ENCODE results near the gene AGAP1. TPM values are rescaled to one million over a fixed set of nuclear protein-coding genes. Genes with fewer than 3 reads are reported as not detected.

AGAP1 gene
- total RNA-seq, 2 experiments from 2014 or later = 2.2 TPM

DNA sequence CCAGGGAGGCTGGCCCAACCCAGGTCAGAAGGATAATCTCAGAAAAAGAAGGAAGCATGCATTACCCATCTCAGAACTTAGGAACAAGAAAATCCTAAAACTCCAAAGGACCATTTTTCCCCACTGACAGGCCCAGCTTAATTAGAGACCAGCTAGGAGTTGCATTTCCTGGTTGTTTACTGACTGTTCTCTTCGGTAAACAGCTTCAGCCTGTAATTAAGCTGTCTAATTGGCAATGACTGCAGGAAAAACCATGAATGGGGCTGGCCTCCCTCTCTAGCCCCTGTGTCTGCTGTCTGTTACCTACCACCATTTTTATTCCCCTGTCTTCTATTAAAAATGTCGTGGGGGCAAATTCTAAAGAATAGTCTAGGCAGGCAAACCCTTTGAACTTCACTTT is 146.5 kb downstream of the AGAP1 start:
- H3K27ac Mint-ChIP-seq = no peak overlapping the region
- CTCF ChIA-PET = no interaction called here
- ATAC-seq = no peak
- no peak overlapping the region for H3K4me3 Mint-ChIP-seq
- no peaks in the 10 kb centered on the region for H3K36me3 Mint-ChIP-seq (ENCODE audit: low read depth)
- peaks cover 24% of the 10 kb centered on the region for H3K27me3 Mint-ChIP-seq
- no peaks in the 10 kb centered on the region for H3K9me3 Mint-ChIP-seq (ENCODE audit: low read depth)
- H3K4me1 Mint-ChIP-seq = no peaks in the 10 kb centered on the region
- intact Hi-C loops (cut with DNase I, micrococcal nuclease) = no loop called here
- no peak for DNase-seq
- POLR2A ChIA-PET = no interaction called here

DNA sequence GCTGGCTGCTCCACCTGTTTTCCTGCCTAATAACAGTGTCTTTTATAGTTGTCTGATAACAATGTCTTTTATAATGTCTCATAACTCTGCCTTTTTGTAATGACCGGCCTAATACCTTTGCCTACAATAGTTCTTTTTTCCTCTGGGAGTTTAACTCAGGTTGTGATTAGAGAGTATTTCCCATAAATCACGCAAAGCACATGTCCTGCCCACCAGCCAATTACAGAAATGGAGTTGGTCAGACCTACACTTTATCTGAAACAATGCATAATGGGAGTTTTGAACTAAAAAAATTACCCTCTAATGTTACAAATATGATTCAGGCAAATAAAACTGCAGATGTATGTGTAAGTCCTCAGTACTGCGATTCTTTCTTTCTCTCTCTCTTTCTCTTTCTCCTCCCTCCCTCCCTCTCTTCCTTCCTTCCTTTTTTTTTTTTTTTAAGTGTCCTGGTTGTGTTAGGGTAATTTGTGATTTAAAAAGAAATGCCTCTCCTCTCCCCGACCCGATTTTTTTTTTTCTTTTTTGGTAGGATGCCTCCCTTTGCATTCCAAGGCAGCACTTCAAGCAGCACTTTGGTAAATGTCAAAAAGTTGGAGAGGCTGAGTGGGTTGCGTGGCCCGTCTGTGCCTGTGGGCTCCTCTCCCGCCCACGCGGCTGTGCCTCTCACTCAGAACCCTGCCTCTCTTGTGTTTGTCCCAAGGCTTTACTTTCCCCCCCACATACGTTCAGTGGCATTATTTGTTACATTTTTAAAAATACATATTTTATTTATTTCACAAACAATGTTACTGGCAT is 147.3 kb downstream of the AGAP1 start:
- no peak overlapping the region for H3K27ac Mint-ChIP-seq
- ChIA-PET CTCF (no interaction called here), POLR2A (no interaction called here)
- H3K4me1 Mint-ChIP-seq = no peaks in the 10 kb centered on the region
- H3K27me3 Mint-ChIP-seq = peaks cover 23% of the 10 kb centered on the region
- no peak overlapping the region for H3K4me3 Mint-ChIP-seq
- H3K36me3 Mint-ChIP-seq (ENCODE audit: low read depth) = no peaks in the 10 kb centered on the region
- DNase-seq (no peak), ATAC-seq (no peak)
- intact Hi-C loops (cut with DNase I, micrococcal nuclease) = no loop called here
- H3K9me3 Mint-ChIP-seq (ENCODE audit: low read depth) = no peaks in the 10 kb centered on the region

DNA sequence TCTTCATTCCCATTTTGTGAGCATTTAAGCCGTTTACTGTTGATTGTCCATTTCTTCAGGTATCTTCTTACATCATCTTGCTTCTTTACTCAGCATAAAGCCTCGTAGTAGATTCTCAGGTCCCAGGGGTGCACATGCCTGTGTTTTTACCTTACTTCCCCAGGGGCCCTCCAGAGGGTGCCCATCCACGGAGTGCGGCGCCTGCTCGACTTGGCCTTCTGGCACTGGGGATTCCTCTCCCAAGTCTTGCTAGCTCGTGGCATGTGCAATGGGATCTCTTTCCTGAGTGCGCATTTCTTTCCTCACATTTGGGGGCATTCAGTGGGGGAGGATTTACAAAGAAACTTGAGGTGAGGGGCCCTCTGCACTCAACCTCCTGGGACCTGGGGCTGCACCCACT is 148.1 kb downstream of the AGAP1 start:
- intact Hi-C loops (cut with DNase I, micrococcal nuclease) = no loop called here
- ATAC-seq (no peak), DNase-seq (no peak)
- no peaks in the 10 kb centered on the region for H3K9me3 Mint-ChIP-seq (ENCODE audit: low read depth)
- peaks cover 20% of the 10 kb centered on the region for H3K27me3 Mint-ChIP-seq
- H3K4me3 Mint-ChIP-seq = no peak overlapping the region
- no peaks in the 10 kb centered on the region for H3K4me1 Mint-ChIP-seq
- CTCF ChIA-PET = no interaction called here
- no peak overlapping the region for H3K27ac Mint-ChIP-seq
- POLR2A ChIA-PET = no interaction called here
- no peaks in the 10 kb centered on the region for H3K36me3 Mint-ChIP-seq (ENCODE audit: low read depth)

DNA sequence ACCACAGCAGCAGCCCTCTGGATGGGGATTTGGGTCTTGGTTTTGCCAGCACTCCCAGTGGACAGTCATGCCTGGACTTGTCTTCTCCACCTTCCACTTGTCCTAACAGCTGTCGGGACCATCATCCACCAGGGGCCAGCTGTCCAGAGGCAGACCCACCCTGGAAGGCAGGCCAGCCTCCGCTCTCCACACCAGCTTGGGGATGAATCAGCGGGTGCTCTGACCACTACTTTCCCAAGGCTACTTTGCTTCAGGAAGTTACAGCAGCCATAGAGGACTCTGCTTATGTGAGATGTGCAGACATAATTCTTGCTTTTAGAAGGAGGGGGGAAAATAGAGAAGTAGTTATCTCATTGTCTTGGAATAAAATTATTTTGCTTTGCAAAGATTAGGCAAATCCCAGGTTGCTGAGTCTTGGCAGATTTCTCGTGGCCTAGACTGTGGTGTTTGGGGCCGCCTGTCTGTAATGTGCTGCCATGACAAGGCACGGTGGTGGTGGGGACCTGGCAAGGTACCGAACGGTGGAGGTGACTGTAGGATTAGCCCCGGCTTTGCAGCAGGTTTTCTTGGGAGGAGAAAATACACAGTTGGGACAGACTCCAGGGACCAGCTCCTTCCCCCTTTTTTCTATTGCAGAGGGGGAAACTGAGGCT is 148.7 kb downstream of the AGAP1 start:
- ATAC-seq (no peak), DNase-seq (no peak)
- Mint-ChIP-seq H3K4me3 (no peak overlapping the region), H3K27me3 (peaks cover 18% of the 10 kb centered on the region), H3K4me1 (no peaks in the 10 kb centered on the region), H3K36me3 (ENCODE audit: low read depth) (no peaks in the 10 kb centered on the region), H3K27ac (no peak overlapping the region), H3K9me3 (ENCODE audit: low read depth) (no peaks in the 10 kb centered on the region)
- ChIA-PET CTCF (no interaction called here), POLR2A (no interaction called here)
- intact Hi-C loops (cut with DNase I, micrococcal nuclease) = no loop called here

DNA sequence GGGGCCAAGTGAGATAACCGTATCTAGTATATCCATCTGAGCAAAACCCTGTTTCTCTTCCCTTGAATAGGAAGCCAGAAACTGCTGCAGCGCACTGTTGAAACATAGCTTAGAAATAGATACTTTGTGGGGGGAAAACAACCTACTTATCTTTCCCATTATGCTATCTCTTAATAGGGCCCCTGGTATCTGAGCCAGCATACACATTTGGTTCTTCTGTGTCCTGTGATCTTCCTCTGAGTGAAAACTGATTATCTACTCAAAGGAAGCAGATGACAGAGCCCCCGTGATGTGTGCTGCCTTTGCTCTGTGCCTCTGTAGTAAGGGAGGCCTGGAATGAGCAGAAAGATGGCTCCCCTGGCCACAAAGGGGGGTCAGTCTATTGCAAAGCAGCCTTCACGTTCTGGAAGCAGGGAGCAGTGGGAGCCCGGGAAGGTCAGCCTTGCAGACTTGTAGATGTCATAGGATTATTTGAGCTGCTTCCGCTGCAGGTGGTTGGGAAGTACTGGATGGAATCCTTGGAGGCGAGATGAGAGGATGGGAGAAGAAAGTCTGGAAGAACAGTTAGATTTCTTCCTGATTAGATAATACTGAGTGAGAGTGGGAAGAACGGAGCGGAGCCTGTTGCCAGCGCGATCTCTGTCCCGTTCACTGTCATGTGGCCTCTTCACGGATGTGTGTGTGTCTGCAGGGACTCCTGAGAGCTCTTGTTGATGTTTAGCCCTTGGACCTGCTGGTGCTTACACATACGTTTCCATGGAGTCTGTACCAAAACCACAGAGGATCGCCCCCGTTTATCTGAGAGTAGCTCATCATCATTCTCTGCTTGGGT is 150.1 kb downstream of the AGAP1 start:
- ChIA-PET POLR2A (no interaction called here), CTCF (no interaction called here)
- no peak overlapping the region for H3K4me3 Mint-ChIP-seq
- DNase-seq (no peak), ATAC-seq (no peak)
- no peaks in the 10 kb centered on the region for H3K36me3 Mint-ChIP-seq (ENCODE audit: low read depth)
- H3K9me3 Mint-ChIP-seq (ENCODE audit: low read depth) = no peaks in the 10 kb centered on the region
- intact Hi-C loops (cut with DNase I, micrococcal nuclease) = no loop called here
- H3K27ac Mint-ChIP-seq = no peak overlapping the region
- no peaks in the 10 kb centered on the region for H3K4me1 Mint-ChIP-seq
- H3K27me3 Mint-ChIP-seq = peaks cover 19% of the 10 kb centered on the region

DNA sequence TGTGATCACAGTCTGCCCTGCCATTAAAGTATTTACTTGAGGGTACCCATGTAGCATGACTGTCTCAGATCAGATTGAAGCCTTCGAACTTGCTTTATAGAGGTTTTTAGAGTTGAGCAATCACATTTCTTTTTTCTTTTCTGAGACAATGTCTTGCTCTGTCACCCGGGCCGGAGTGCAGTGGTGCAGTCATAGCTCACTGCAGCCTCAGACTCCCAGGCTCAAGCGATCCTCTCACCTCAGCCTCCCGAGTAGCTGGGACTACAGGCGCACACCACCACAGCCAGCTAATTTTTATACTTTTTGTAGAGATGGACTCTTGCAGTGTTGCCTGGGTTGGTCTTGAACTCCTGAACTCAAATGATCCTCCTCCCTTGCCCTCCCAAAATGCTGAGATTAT is 153.4 kb downstream of the AGAP1 start:
- H3K36me3 Mint-ChIP-seq (ENCODE audit: low read depth) = no peaks in the 10 kb centered on the region
- H3K27me3 Mint-ChIP-seq = peaks cover 15% of the 10 kb centered on the region
- H3K4me1 Mint-ChIP-seq = no peaks in the 10 kb centered on the region
- H3K9me3 Mint-ChIP-seq (ENCODE audit: low read depth) = no peaks in the 10 kb centered on the region
- ATAC-seq (no peak), DNase-seq (no peak)
- ChIA-PET POLR2A (no interaction called here), CTCF (no interaction called here)
- no peak overlapping the region for H3K27ac Mint-ChIP-seq
- intact Hi-C loops (cut with DNase I, micrococcal nuclease) = no loop called here
- H3K4me3 Mint-ChIP-seq = no peak overlapping the region

DNA sequence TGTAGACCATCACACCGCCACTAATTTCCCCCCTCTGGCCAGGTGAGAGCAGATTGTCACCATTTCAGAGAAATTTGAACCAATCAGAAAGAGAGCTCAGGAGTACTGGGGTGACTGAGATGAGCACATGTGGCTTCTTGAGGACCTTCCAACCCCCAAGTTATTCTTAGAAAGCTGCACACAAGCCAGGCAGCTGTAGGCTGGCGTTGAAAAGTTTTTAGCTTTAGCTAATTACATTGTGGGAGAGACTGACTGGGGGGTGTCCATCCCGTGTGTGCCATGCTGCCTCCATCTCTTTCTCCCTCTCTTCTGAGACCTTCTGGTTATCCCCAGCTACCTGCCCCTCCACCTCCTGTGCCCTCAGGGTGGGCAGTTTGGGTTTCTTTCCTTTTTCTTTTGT is 154.0 kb downstream of the AGAP1 start:
- no peak for ATAC-seq
- no peak for DNase-seq
- Mint-ChIP-seq H3K4me1 (no peaks in the 10 kb centered on the region), H3K36me3 (ENCODE audit: low read depth) (no peaks in the 10 kb centered on the region), H3K9me3 (ENCODE audit: low read depth) (no peaks in the 10 kb centered on the region), H3K4me3 (no peak overlapping the region), H3K27ac (no peak overlapping the region), H3K27me3 (peaks cover 10% of the 10 kb centered on the region)
- intact Hi-C loops (cut with DNase I, micrococcal nuclease) = no loop called here
- ChIA-PET CTCF (interaction anchor here (0.7 kb wide), 1 partner anchor 81 kb away, joined by 3 read pairs; no protein-coding TSS in a partner anchor), POLR2A (no interaction called here)

DNA sequence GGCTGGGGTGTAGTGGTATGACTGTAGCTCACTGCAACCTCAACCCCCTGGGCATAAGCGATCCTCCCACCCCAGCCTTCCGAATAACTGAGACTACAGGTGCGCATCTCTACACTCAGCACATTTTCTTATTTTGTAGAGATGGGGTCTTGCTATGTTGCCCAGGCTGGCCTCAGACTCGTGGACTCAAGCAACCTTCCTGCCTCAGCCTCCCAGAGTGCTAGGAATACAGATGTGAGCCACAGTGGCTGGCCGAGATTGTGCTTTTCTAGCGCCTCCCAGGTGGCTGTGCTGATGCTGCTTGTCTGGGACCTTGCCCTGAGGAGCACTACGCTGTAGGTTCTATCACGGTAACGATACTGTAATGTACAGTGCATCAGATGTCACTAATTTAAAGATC is 155.6 kb downstream of the AGAP1 start:
- ChIA-PET POLR2A (no interaction called here), CTCF (interaction anchor here (0.5 kb wide), 1 partner anchor 19 kb away, joined by 3 read pairs; no protein-coding TSS in a partner anchor)
- H3K27ac Mint-ChIP-seq = no peak overlapping the region
- H3K4me3 Mint-ChIP-seq = no peak overlapping the region
- intact Hi-C loops (cut with DNase I, micrococcal nuclease) = no loop called here
- no peak for ATAC-seq
- H3K27me3 Mint-ChIP-seq = peaks cover 6% of the 10 kb centered on the region
- no peaks in the 10 kb centered on the region for H3K36me3 Mint-ChIP-seq (ENCODE audit: low read depth)
- H3K4me1 Mint-ChIP-seq = no peaks in the 10 kb centered on the region
- H3K9me3 Mint-ChIP-seq (ENCODE audit: low read depth) = no peaks in the 10 kb centered on the region
- no peak for DNase-seq

DNA sequence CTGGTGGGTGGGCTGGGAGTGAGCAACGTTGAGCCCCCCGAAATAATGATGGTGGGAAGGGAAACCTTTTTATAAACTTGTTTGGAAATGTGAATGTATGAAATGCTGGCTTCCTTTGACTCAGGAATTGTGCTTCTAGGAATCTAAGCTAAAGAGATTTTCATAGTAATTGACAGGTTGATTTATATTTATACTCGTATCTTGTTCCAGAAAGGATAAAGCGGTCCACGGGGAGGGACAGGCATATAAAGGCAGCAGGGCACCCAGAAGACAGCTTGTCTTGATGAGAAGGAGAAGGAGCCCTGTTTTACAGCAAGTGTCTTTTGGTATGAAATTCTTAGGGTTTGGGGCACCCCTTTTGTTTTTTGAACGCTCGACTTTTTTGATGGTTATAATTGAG is 157.8 kb downstream of the AGAP1 start:
- POLR2A ChIA-PET = no interaction called here
- H3K4me1 Mint-ChIP-seq = no peaks in the 10 kb centered on the region
- ATAC-seq = no peak
- H3K4me3 Mint-ChIP-seq = no peak overlapping the region
- peaks cover 15% of the 10 kb centered on the region for H3K27me3 Mint-ChIP-seq
- no peaks in the 10 kb centered on the region for H3K36me3 Mint-ChIP-seq (ENCODE audit: low read depth)
- DNase-seq = no peak
- CTCF ChIA-PET = interaction anchor here (0.7 kb wide), 1 partner anchor 10 kb away, joined by 4 read pairs; no protein-coding TSS in a partner anchor
- intact Hi-C loops (cut with DNase I, micrococcal nuclease) = no loop called here
- H3K27ac Mint-ChIP-seq = no peak overlapping the region
- H3K9me3 Mint-ChIP-seq (ENCODE audit: low read depth) = no peaks in the 10 kb centered on the region

DNA sequence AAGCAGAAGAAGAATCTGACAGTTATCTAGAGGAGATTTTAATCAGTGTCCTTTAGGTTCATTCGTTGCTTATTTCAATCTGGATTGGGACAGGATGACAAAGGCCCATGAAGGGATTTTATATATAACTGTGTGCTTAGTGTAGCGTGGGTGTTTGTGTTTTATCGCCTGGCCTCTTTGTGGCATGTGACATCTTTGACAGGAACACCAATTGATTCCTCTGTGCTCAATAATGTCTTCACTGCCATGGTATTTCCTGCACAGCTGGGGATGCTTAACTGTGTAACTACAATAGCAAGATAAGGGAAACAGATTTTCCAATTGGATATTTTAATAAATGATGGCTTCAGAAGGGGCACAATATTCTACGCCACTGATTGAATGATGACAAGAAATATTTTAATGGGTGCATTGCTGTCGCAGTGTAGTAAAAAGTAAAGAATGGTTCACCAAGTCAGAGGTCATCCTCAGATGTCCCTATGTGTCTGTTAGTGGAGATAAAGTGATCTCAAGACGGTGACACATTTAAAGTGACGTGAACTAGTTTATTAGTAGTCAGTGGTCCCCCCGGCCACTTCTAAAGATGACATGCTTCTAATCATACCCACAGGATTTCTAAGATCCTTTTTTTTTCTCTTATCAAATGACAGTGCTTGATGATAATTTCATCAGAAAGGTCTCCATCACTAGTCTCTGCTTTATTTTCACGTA is 160.4 kb downstream of the AGAP1 start:
- Mint-ChIP-seq H3K4me1 (no peaks in the 10 kb centered on the region), H3K27me3 (peaks cover 29% of the 10 kb centered on the region), H3K4me3 (no peak overlapping the region), H3K9me3 (ENCODE audit: low read depth) (no peaks in the 10 kb centered on the region), H3K27ac (no peak overlapping the region), H3K36me3 (ENCODE audit: low read depth) (no peaks in the 10 kb centered on the region)
- CTCF ChIA-PET = interaction anchor here (0.6 kb wide), 2 partner anchors 36 to 150 kb away, joined by 3 read pairs; no protein-coding TSS in a partner anchor
- POLR2A ChIA-PET = interaction anchor here (0.7 kb wide), 1 partner anchor 816 kb away, joined by 9 read pairs; no protein-coding TSS in a partner anchor
- intact Hi-C loops (cut with DNase I, micrococcal nuclease) = no loop called here
- ATAC-seq = no peak
- no peak for DNase-seq

DNA sequence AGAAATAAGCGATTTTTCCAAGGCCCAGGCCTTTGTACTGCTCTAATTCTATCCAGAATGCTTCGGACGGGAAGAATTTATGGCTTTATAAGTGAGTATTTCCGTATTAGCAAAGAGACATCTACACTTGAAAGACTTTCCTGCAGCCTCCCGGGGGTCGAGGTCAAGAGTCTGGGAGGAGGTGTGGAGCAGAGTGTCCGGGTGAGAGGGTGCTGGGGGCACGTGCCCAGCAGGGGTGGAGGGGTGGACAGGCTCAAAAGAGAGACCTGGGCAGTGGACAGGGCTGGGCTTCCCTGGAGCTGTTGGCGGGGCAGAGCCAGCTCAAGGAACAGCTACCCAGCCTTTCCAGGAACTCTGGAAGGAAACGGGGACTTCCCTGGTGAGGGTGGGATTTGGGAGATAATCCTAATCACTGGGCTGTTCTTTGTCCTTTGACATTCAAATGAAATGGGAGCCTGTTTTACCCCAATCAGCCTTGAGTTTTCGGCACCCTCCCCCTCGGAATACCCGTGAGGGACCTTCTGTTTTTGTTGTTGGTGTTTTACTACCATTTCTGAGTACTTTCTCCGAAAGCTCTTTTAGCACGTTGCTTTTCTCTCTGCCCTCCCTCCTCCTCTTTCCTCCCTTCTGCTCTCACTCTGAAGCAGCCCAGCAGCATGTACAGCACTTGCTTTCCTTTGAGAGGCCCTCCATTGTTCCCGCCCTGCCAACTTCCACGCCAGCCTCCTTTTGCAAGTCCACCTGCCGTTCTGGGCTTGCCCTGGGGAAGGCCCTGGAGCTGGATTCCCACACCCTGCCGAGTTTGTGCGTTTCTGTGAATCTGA is 164.7 kb downstream of the AGAP1 start:
- Mint-ChIP-seq H3K27me3 (peaks cover 50% of the 10 kb centered on the region), H3K4me3 (no peak overlapping the region), H3K36me3 (ENCODE audit: low read depth) (no peaks in the 10 kb centered on the region), H3K27ac (no peak overlapping the region), H3K9me3 (ENCODE audit: low read depth) (no peaks in the 10 kb centered on the region), H3K4me1 (no peaks in the 10 kb centered on the region)
- ATAC-seq = no peak
- intact Hi-C loops (cut with DNase I, micrococcal nuclease) = no loop called here
- ChIA-PET POLR2A (no interaction called here), CTCF (no interaction called here)
- DNase-seq = no peak
